OCI-LY1 (cell line): ENCODE measurements around the gene BAIAP2L2.

ENCODE experiments used
- H2AFZ ChIP-seq: fragments of 200-600 bp; sonication (generic), shearing (Covaris generic); 2 replicates; pipeline ENCODE4 v1.6.0; 2014; ENCODE audit warnings: antibody characterized with exemption, mild to moderate bottlenecking, low read length
- H3F3A ChIP-seq: fragments of 200-600 bp; sonication (generic), shearing (Covaris generic); 2 replicates; pipeline ENCODE4 v1.6.0; 2014; ENCODE audit warnings: mild to moderate bottlenecking, antibody characterized with exemption, low read length, moderate library complexity; ENCODE audit not compliant: insufficient read depth
- H3K27ac ChIP-seq: fragments of 200-600 bp; sonication (generic); 2 replicates; pipeline ENCODE4 v1.5.1; 2014; ENCODE audit warnings: low read length, mixed run types, mild to moderate bottlenecking, low read depth; ENCODE audit not compliant: poor library complexity, severe bottlenecking
- H3K27me3 ChIP-seq: fragments of 200-600 bp; sonication (generic); 2 replicates; pipeline ENCODE4 v1.6.0; 2014; ENCODE audit warnings: antibody characterized with exemption, mild to moderate bottlenecking, low read length, moderate library complexity; ENCODE audit not compliant: insufficient read depth
- H3K36me3 ChIP-seq: fragments of 200-600 bp; sonication (generic); 2 replicates; pipeline ENCODE4 v1.6.1; 2014; ENCODE audit warnings: mild to moderate bottlenecking, antibody characterized with exemption, low read length, moderate library complexity, mixed read lengths; ENCODE audit not compliant: insufficient read depth
- H3K4me1 ChIP-seq: fragments of 200-600 bp; sonication (generic); 2 replicates; pipeline ENCODE4 v1.5.1; 2014; ENCODE audit warnings: mild to moderate bottlenecking, low read length, moderate library complexity; ENCODE audit not compliant: insufficient read depth, severe bottlenecking
- H3K4me2 ChIP-seq: fragments of 200-600 bp; sonication (generic), shearing (Covaris generic); 2 replicates; pipeline ENCODE4 v1.6.1; 2014; ENCODE audit warnings: low read length
- H3K4me3 ChIP-seq: fragments of 200-600 bp; sonication (generic); 2 replicates; pipeline ENCODE4 v1.5.1; 2014; ENCODE audit warnings: low read length, low read depth, mild to moderate bottlenecking, mixed read lengths; ENCODE audit not compliant: poor library complexity, severe bottlenecking
- H3K79me2 ChIP-seq: fragments of 200-600 bp; shearing (Covaris generic); 2 replicates; pipeline ENCODE4 v1.6.1; 2016; ENCODE audit warnings: mixed run types, low read length, mixed read lengths; ENCODE audit not compliant: insufficient read depth
- H3K9ac ChIP-seq: fragments of 200-600 bp; sonication (generic), shearing (Covaris generic); 2 replicates; pipeline ENCODE4 v1.6.1; 2014; ENCODE audit warnings: mild to moderate bottlenecking, low read length, mixed read lengths
- H3K9me2 ChIP-seq: fragments of 200-600 bp; sonication (generic), shearing (Covaris generic); 2 replicates; pipeline ENCODE4 v1.6.1; 2014; ENCODE audit warnings: low read depth, mild to moderate bottlenecking, low read length, mixed read lengths
- H3K9me3 ChIP-seq: fragments of 200-600 bp; shearing (Covaris generic); 2 replicates; pipeline ENCODE4 v1.6.1; 2014; ENCODE audit warnings: low read length, mixed read lengths
- H4K20me1 ChIP-seq: fragments of 200-600 bp; sonication (generic), shearing (Covaris generic); 2 replicates; pipeline ENCODE4 v1.6.0; 2016; ENCODE audit warnings: mild to moderate bottlenecking, low read length; ENCODE audit not compliant: insufficient read depth
- EZH2 ChIP-seq: fragments of 200-600 bp; sonication (generic), shearing (Covaris generic); IDR thresholded peaks from 2 replicates; pipeline ENCODE4 v1.8.0; 2017; ENCODE audit warnings: borderline replicate concordance, mixed run types, mild to moderate bottlenecking, antibody characterized with exemption, low read length, moderate library complexity, mixed read lengths
- TF ChIP-seq, protein P1 (sequence below): fragments of 200-600 bp; sonication (generic), shearing (Covaris generic); IDR thresholded peaks from 2 replicates; pipeline ENCODE4 v1.5.1; 2017; ENCODE audit warnings: mild to moderate bottlenecking, antibody characterized with exemption, low read length, moderate library complexity, mixed read lengths

Gene BAIAP2L2

DNA sequence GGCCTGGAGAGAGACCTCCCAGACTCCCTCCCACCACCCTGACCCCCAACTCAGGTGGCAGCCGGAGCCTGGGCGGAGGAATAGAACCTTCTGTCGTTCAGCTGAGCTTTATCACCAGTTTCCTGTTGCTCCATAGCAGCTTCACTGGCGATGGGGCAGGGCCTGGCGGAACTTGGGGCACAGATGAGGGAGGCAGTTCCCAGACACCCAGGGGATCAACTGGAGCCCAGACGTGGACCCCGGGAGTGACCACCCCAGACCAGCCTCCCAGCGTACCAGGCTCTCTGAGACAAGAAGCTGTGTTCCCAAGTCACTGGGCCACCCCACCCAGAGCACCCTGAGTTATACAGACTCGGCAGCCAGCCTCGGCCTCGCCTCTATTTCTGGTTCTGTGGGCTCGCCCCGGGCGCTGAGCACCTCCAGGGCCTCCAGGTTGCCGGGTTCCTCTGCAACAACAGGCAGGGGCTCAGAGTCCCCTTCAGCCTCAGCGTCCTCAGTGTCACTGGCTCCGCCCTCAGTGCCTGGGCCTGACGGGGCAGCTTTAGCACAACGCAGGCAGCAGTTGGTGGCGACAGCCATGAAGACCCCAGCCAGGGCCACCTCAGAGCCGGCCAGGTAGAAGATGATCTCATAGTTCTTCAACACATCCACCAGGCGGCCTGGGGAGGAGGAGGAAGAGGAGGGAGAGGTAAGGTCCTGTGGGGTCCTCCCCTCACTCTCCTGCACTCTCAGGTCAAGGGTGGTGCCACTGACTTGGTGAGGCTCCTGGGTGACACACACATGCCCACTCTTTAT is 32.2 kb downstream of the BAIAP2L2 start:
- H3F3A ChIP-seq = no peaks in the 10 kb centered on the region
- no peak overlapping the region for H3K9ac ChIP-seq
- no peak overlapping the region for H3K4me3 ChIP-seq
- H3K36me3 ChIP-seq = peaks cover 5% of the 10 kb centered on the region; the same call in 1 of the 2 replicates
- no peak overlapping the region for H3K27ac ChIP-seq
- H3K9me2 ChIP-seq = no peaks in the 10 kb centered on the region
- TF ChIP-seq, protein P1, sequence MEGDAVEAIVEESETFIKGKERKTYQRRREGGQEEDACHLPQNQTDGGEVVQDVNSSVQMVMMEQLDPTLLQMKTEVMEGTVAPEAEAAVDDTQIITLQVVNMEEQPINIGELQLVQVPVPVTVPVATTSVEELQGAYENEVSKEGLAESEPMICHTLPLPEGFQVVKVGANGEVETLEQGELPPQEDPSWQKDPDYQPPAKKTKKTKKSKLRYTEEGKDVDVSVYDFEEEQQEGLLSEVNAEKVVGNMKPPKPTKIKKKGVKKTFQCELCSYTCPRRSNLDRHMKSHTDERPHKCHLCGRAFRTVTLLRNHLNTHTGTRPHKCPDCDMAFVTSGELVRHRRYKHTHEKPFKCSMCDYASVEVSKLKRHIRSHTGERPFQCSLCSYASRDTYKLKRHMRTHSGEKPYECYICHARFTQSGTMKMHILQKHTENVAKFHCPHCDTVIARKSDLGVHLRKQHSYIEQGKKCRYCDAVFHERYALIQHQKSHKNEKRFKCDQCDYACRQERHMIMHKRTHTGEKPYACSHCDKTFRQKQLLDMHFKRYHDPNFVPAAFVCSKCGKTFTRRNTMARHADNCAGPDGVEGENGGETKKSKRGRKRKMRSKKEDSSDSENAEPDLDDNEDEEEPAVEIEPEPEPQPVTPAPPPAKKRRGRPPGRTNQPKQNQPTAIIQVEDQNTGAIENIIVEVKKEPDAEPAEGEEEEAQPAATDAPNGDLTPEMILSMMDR = no peak
- no peak for TF ChIP-seq EZH2
- H3K4me1 ChIP-seq = no peaks in the 10 kb centered on the region
- no peak overlapping the region for H3K4me2 ChIP-seq
- H4K20me1 ChIP-seq = no peaks in the 10 kb centered on the region
- H3K9me3 ChIP-seq = no peaks in the 10 kb centered on the region
- H3K27me3 ChIP-seq = 0 out of 2 replicates have a peak, but pooled peaks cover 3% of the 10 kb centered on the region
- no peak overlapping the region for H2AFZ ChIP-seq
- no peaks in the 10 kb centered on the region for H3K79me2 ChIP-seq

DNA sequence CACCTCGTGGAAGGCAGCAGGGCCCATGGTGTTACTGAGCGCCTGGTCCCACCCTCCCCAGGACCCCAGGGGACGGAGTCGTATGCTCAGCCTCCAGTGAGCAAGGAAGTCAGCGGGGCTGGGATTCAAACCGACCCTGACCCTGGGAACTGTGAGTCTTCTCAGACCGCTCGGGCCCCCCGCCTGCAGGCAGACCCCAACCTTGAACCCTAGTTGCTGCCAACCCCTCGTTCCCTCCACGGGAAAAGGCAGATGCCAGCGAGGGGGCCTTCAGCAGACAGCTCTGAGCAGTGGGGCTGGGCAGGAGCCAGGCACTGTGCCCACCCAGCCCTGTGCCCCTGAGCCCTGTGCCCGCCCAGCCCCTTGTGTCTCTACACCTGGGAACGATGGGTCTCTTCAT is 32.9 kb downstream of the BAIAP2L2 start:
- Histone ChIP-seq H4K20me1 (no peaks in the 10 kb centered on the region), H3K27ac (no peak overlapping the region), H3K9me3 (no peaks in the 10 kb centered on the region), H3K79me2 (no peaks in the 10 kb centered on the region), H3K36me3 (peaks cover 11% of the 10 kb centered on the region; the same call in 1 of the 2 replicates), H3K4me1 (no peaks in the 10 kb centered on the region), H3K9ac (no peak overlapping the region), H3K9me2 (no peaks in the 10 kb centered on the region), H2AFZ (no peak overlapping the region), H3K27me3 (0 out of 2 replicates have a peak, but pooled peaks cover 3% of the 10 kb centered on the region), H3K4me3 (no peak overlapping the region), H3K4me2 (no peak overlapping the region), H3F3A (no peaks in the 10 kb centered on the region)
- TF ChIP-seq, protein P1 = no peak

DNA sequence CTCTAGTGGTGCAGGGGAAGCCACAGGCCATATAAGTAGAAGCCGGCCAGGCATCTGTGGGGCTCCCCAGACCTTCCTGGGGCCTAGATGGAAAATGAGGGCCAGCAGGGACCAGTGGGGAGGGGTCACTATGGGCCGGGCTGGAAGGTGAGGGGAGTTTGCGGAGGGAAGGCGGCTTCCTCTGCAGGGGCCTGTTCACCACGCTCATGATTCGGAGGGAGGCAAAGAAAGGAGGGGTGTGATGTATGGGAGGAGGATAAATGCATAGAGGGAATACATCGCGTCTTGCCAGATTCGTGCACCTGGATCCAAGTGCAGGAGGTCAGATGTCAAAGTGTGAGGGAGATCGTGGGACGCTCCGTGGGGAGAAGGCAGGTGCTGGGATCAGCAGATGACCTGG is 33.4 kb downstream of the BAIAP2L2 start:
- no peaks in the 10 kb centered on the region for H3K79me2 ChIP-seq
- H3K27ac ChIP-seq = no peak overlapping the region
- no peaks in the 10 kb centered on the region for H4K20me1 ChIP-seq
- H3K9me3 ChIP-seq = no peaks in the 10 kb centered on the region
- no peak overlapping the region for H3K9ac ChIP-seq
- TF ChIP-seq EZH2 = no peak
- TF ChIP-seq, protein P1 = no peak
- H2AFZ ChIP-seq = no peak overlapping the region
- no peaks in the 10 kb centered on the region for H3K4me1 ChIP-seq
- H3K9me2 ChIP-seq = no peaks in the 10 kb centered on the region
- no peak overlapping the region for H3K4me2 ChIP-seq
- peaks cover 12% of the 10 kb centered on the region; the same call in 1 of the 2 replicates for H3K36me3 ChIP-seq
- H3F3A ChIP-seq = no peaks in the 10 kb centered on the region
- H3K27me3 ChIP-seq = 0 out of 2 replicates have a peak, but pooled peaks cover 3% of the 10 kb centered on the region
- no peak overlapping the region for H3K4me3 ChIP-seq
